T-helper 9 cell (primary cell): ENCODE data around the gene C1orf21.

Experiments
- DNase-seq: peaks from one replicate; pipeline ENCODE4 v3.0.0-alpha.2; 2020

Gene C1orf21

GRCh38 chr1:184520336-184520735, 133.5 kb downstream of the C1orf21 start:
- DNase-seq = no peak

GRCh38 chr1:184524248-184524647, 137.4 kb downstream of the C1orf21 start:
- DNase-seq = no peak

- DNase-seq = no peak
Observed at GRCh38 chr1:184527402-184527801, 140.6 kb downstream of the C1orf21 start.

DNA sequence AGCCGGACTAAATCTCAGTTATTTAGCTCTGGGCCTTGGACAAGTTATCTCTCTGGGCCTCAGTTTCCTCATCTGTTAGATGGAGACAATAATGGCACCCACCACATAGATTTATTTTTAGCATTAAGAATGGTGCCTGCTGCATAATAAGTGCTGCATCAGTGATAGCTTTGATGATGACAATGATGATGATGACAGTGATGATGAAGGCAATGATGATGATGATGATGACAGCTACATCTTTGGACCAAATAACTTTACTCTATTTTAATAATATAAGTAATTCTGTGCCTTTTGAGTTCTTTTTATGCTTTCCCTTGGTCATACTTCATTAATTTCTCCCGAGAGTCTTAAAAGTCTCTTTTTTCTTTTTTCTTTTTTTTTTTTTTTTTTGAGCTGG, 143.4 kb downstream of the C1orf21 start:
- no peak for DNase-seq

DNA sequence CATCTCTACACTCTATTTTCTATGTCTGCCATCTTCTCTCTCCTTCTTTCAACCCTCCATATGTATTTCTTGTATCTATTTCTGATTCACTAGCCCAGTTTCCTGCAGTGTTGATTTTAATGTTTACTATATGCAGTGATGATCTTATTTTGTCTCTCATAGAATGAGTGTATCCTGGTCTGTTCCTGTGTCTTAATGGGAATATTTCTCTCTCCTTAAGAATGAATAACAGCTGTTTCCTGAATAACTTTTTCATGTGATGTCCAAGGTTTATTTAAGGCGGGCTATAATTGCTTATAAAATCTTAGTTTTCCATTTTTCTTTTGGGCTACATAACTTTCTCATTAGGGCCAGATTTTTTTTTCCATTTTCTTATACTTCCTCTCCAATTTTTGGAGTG, 144.5 kb downstream of the C1orf21 start:
- no peak for DNase-seq

- no peak for DNase-seq
Observed at GRCh38 chr1:184532199-184532598, 145.4 kb downstream of the C1orf21 start.

DNA sequence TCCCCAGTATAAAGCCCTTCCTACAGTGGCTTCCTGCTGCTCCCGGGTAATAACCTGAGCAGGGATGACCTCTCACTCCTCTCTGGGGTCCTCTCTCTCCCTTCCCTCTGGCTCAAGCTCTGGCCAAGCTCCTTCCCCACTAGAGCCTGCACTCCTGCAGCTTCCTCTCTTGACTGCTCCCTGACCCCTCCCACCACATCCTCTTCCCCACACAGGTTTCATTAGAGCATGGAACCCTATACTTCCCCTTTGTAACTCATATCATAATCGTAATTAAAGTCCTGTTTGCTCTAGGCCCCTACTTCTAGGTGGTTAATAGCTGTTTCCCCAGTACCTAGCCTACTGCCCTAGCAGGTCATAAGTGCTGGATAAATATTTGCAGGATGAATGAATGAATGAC, 146.2 kb downstream of the C1orf21 start:
- no peak for DNase-seq

DNA sequence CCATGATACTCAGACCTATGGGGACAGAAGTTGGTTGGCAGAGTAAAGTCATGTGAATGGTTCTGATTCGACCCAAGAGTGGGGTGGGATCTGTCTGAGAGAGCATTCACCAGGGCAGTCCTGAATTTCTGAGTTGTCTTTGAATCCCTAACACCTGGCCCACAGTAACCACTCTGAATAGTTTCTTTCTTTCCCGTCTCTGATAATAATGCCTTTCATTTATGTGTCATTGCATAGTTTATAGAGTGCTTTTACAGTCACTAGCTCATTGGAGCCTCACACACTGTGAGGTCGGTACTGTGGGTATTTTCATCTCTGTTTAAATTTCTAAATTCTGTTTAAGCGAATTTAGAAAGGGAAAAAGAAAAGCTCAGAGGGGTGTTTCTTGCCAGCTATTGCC, 147.1 kb downstream of the C1orf21 start:
- DNase-seq = no peak

GRCh38 chr1:184534690-184535089, 147.9 kb downstream of the C1orf21 start:
- no peak for DNase-seq

DNA sequence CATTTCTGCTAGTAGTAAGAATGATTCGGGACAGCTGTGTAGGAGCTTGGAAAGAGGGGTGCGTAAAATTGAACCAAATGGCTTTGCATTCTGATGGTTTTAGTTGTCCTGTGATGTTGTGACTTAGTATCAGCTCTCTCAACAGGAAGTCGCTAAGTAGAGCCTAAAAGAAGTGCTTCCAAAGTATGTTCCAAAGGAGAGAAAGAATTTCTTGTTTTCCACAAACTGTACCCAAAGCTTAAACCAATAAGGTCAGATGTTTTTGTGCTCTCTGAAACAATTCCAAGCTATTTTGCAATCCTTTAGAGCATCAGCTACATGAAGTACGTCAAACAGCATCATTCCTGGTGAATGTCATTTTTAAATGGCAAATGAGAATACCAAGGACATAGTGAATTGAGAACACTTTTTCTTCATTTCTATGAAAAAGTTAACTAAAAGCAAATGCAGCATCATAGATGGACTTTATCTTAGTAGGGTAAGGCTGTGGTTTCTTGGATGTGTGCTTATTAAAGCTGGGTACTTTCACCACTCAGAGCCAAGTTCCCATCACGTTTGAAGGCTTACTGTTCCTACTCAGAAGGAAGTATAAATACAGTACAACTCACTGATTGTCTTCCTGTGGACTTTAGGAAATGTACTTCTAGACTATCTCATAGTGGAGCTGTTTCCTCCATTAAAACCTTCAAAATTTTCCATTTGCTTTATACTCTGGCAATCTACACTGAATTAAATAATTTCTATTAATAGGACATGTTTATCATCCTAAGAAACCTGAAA, 148.6 kb downstream of the C1orf21 start:
- DNase-seq = no peak

DNA sequence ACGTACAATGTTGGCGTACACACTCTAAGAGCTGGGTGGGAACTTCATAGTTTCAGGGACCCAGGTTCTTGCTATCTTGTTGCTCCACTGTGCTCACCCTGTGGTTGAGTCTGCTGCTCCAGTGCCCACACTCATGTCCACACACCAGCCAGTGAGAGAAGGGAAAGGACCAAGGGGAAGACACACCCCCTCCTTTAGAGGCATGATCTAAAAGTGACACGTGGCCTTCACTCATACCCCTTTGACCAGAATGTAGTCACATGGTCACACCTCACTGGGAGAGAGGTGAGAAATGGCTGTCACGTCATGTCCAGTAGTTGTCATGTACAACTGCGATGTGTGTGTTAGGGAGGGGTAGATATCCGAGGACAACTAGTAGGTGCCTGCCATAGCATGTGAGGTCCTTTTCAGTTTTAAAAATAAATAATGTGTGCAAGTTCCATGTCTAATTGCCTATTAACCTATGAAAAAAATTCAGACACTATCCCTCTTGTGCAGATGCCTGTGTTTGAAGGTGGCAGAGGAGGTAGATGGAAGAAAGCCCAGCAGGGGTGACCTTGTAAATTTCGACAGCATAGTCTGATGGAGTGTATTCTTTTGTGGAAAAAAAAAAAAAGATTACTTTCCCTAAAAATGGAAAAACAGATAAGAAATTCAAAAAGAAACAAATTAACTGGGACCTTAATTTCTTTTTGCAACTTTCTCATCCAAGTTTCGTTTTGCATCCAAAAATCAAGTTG, 149.6 kb downstream of the C1orf21 start:
- no peak for DNase-seq

- DNase-seq = no peak
Observed at GRCh38 chr1:184539580-184539979, 152.8 kb downstream of the C1orf21 start.

- no peak for DNase-seq
Observed at GRCh38 chr1:184541537-184542152, 154.8 kb downstream of the C1orf21 start.

DNA sequence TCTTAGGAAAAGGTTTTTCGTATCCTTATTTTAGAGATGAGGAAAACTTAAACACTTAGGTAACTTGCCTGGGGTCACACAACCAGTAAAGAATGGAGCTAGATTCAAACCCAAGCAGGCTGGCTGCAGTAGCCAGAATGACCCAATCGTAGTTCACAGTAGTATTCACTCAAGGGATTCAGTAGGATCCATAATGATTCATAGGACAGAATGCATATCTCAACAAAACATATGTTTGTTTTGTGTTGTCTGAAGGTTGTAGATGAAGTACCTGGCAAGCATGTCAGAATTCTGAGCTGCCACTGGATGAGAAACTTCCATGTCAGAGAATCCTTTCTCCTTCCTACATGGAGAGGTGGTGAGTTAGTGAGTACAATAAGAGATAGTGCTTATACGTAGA, 155.5 kb downstream of the C1orf21 start:
- no peak for DNase-seq

- DNase-seq = no peak
Observed at GRCh38 chr1:184545601-184546000, 158.8 kb downstream of the C1orf21 start.

DNA sequence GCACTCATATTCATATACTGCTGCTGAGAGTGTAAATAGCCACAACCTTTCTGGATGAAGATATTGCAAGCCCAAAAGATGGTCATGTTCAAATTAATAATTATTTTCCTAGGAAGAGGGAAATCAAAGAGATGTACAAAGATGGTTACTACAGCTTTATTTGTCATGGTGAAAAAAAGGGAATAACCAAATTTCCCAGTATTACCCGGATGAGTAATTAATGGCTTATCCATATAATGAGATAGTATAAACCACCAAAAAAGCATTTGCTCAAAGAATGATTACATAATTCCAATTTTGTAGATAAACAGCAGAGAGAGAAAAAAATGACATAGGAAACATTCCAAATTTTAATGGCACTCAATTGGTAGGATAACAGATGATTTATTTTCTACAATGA, 165.6 kb downstream of the C1orf21 start:
- DNase-seq = no peak

GRCh38 chr1:184553845-184554244, 167.0 kb downstream of the C1orf21 start:
- DNase-seq = no peak

- DNase-seq = no peak
Observed at GRCh38 chr1:184555665-184556641, 169.1 kb downstream of the C1orf21 start.

DNA sequence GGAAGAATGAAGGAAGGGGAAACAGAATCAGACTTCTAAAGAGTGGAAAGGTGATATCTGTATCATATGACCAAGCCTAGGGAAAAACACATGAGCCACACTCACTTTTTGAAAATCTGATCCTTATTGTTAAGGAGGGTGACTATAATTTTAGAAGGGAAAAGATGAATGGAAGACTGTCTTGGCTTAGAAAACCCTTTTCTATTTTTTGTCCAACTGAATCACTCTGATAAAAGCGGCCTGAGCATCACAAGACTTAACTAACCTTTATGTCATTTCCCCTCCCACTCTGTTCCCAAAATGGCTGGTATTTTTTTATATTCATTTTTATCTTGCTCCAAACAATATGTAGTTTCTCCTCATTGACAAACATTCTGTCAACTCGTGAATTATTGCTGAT, 169.8 kb downstream of the C1orf21 start:
- no peak for DNase-seq

DNA sequence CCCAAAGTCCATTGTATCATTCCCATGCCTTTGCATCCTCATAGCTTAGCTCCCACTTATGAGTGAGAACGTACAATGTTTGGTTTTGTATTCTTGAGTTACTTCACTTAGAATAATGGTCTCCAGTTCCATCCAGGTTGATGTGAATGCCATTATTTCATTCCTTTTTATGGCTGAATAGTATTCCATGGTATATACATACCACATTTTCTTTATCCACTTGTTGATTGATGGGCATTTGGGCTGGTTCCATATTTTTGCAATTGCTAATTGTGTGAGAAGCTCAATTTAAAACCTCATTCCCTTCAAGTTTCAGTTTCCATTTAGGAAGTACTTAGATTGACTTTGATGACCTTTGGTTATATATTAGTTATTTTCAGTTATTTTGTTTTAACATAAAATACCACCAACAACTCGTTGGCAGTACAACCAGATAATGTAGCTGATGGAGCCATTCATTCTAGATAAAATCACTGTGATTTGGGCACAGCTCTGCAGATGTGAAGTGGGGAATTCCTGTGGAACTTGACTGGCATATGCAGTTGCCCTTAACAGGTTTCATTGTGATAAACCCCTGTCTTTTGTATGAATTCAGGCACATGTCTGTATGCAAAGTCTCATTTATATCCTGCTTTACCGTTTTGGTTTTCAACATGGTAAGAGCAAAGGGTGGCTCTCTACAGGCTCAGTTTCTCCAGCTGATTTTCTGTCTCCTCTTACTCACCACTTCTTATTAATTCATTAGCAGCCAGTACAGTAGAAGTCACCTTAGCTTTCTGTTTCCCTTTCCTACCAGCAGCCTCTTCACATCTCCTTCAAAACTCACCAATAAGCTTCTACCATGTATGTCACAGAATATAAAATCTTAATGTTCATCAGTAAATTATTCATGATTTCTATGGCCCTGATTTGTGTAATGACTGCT, 170.9 kb downstream of the C1orf21 start:
- no peak for DNase-seq

DNA sequence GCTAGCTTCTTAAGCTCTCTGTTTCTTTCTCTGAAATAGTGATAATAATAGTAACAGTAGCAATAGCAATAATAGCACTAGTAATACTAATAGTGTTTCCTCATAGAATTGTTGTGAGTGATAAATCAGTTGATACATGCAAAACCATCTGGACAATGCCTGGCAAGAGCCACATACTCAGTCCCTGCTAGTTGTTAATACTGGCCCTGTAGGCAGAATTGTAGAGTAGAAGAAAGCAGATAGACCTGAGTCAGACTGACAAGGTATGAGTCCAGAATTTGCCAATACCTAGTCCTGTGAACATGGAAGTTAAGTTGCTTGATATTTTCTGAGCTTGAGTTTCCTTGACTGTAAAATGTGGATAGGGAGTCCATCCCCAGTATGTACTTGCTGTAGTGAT, 171.9 kb downstream of the C1orf21 start:
- DNase-seq = no peak
